SKM-1 (cell line): ENCODE data around the gene CTDSPL.

ENCODE experiments used
- DNase-seq: peaks from one replicate; lab custom pipeline; 2025; ENCODE audit not compliant: unreplicated experiment; lab: John Stamatoyannopoulos, UW

Gene CTDSPL

GRCh38 chr3:37997791-37998370 is 136.2 kb downstream of the CTDSPL start:
- no peak for DNase-seq

- no peak for DNase-seq
These were observed 138.2 kb downstream of the CTDSPL start for GRCh38 chr3:37999836-38000235.

GRCh38 chr3:38000242-38000916 is 138.7 kb downstream of the CTDSPL start:
- no peak for DNase-seq

DNA sequence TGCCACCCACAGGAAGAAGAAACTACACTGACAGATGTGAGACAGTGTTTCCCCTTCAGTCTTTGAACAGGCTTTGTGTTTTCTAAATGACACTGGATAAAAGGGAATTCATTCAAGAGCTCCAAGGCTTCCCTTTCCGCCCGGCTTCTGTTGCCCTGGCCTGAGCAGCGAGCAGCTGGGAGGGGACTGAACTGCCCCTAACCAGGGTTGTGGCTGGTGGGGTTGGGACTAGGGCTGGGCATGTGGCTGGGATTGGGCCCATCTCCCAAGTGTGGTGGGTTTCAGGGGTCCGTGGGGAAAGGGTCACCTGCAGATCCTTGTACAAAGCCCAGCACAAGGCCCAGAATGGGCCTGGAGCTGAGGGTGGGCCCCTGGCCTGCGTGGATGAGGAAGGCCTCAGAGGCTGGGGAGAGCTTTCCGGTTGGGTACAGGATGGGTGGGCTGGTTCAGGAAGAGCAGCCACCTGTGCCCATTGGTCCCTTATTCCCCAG is 139.3 kb downstream of the CTDSPL start:
- no peak for DNase-seq

GRCh38 chr3:38001456-38002081 is 139.9 kb downstream of the CTDSPL start:
- DNase-seq, result no peak

- DNase-seq, result no peak
These were observed 140.7 kb downstream of the CTDSPL start for GRCh38 chr3:38002291-38002876.

- DNase-seq, result no peak
These were observed 141.3 kb downstream of the CTDSPL start for GRCh38 chr3:38002940-38003339.

- peak; percentile 18 for DNase-seq
These were observed 141.7 kb downstream of the CTDSPL start for GRCh38 chr3:38003371-38003816.

- no peak for DNase-seq
These were observed 142.2 kb downstream of the CTDSPL start for GRCh38 chr3:38003817-38004414.

DNA sequence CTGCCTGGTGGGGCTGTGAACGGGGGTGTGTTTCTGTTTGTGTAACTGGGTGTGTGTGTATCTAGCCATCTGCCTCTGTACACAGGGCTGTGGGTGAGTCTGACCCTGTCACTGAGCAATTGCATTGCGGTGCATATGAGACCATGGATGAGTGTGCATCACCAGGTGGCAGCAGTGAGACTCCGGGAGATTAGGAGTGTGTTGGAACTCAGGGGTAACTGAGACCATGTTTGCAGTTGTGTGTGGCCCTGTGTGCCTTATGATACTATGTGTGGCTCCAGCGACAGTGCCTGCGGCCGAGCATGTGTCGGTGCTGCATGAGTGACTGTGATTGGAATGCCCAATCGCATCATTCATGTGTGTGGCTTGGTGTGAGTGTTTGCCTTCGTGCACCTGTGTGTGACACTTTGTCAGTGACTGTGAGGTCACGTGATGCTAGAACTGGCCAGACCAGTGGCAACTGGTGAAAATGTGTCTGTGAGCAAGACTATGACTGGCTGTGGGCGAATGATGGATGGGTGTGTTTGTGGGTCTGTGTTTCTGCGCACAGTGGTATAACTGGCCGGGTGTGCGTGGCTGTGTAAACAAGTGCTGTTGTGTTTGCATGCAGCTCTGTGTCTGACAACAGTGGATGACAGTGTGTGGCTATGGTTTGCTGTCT is 142.9 kb downstream of the CTDSPL start:
- DNase-seq, result peak; percentile 32

GRCh38 chr3:38005076-38006020 is 143.7 kb downstream of the CTDSPL start:
- DNase-seq, result no peak

GRCh38 chr3:38006031-38006430 is 144.4 kb downstream of the CTDSPL start:
- DNase-seq, result no peak

- DNase-seq, result no peak
These were observed 144.8 kb downstream of the CTDSPL start for GRCh38 chr3:38006445-38006995.

DNA sequence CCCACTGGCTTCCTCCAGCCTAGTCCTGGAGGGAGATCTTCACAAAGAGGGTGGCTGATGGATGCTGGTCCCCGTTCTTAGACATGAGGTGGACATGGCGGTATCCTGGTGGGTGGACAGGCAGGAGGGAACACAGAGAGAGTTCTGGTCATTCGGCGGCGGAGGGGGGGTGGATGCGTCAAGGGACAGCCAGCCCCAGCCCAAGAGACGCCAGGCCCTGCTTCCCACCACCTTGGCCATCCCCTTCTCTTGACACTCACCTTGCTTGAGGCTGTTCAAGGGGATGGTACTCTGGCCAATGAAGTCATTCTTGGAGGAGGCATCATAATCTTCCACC is 146.0 kb downstream of the CTDSPL start:
- DNase-seq, result no peak

GRCh38 chr3:38008191-38008701 is 146.6 kb downstream of the CTDSPL start:
- no peak for DNase-seq

- no peak for DNase-seq
These were observed 147.4 kb downstream of the CTDSPL start for GRCh38 chr3:38008971-38009580.

DNA sequence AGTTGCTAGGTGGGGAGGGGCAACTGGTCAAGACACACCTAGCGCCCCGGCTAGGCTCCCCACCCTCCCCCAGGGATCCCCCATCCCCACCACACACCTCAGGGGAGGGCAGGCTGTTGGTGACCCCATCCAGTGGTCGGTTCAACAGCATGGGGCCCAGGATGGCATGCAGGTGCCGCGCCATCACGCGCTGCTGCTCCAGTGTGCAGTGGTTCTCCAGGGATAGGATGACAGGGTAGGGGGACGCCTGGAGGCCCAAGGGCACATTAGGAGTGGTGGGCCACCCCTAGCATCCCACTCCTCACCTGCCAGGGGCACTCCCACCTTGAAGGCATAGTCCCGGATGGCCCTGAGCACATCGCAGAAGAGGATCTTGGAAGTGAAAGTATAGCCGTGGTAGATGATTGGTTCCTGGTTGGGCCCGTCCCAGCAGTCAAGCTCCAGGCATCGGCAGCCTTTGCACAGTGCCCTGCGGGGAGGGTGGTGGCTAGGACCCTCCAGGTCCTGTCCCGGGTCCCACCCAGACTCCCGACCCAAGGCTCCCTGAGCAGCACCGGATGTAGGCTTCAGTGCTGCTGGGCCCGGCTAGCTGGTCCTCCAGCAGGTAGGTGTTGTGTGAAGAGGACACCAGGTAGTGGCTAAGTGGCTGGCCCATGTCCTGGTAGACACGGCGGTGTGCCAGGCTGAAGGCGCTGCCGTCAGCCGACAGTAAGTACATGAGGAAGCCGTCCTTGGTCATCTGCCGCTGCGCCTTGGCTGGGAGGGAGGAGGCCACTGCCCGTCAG is 148.3 kb downstream of the CTDSPL start:
- no peak for DNase-seq

GRCh38 chr3:38011111-38011510 is 149.4 kb downstream of the CTDSPL start:
- DNase-seq, result no peak
